WERI-Rb-1 (cell line): ENCODE results near the gene COX19.

Experiments
- DNase-seq: peaks from one replicate; pipeline ENCODE4 v3.0.0-alpha.2; 2020
- H3K27ac ChIP-seq: fragments of 250-450 bp; sonication (Bioruptor Pico); 2 replicates; pipeline ENCODE4 v1.5.1; 2020; ENCODE audit warnings: mild to moderate bottlenecking, moderate library complexity
- H3K27me3 ChIP-seq: fragments of 250-450 bp; sonication (Bioruptor Pico); 2 replicates; pipeline ENCODE4 v1.5.1; 2021; ENCODE audit warnings: mild to moderate bottlenecking, low read depth, moderate library complexity; ENCODE audit not compliant: insufficient read depth, severe bottlenecking
- H3K36me3 ChIP-seq: fragments of 250-450 bp; sonication (Bioruptor Pico); 2 replicates; pipeline ENCODE4 v1.5.1; 2020; ENCODE audit warnings: mild to moderate bottlenecking, moderate library complexity
- H3K4me3 ChIP-seq: 2 replicates; pipeline ENCODE4 v1.5.1; 2011; ENCODE audit warnings: low read depth, mild to moderate bottlenecking, control low read depth, low read length
- H3K9me3 ChIP-seq: fragments of 250-450 bp; sonication (Bioruptor Pico); 2 replicates; pipeline ENCODE4 v1.5.1; 2021; ENCODE audit warnings: mild to moderate bottlenecking, moderate library complexity; ENCODE audit not compliant: severe bottlenecking
- TF ChIP-seq, protein P1 (sequence below): IDR thresholded peaks from 2 replicates; pipeline ENCODE4 v1.5.1; 2011; ENCODE audit warnings: low read depth, mild to moderate bottlenecking, control low read depth, inconsistent platforms, low read length

COX19 gene

DNA sequence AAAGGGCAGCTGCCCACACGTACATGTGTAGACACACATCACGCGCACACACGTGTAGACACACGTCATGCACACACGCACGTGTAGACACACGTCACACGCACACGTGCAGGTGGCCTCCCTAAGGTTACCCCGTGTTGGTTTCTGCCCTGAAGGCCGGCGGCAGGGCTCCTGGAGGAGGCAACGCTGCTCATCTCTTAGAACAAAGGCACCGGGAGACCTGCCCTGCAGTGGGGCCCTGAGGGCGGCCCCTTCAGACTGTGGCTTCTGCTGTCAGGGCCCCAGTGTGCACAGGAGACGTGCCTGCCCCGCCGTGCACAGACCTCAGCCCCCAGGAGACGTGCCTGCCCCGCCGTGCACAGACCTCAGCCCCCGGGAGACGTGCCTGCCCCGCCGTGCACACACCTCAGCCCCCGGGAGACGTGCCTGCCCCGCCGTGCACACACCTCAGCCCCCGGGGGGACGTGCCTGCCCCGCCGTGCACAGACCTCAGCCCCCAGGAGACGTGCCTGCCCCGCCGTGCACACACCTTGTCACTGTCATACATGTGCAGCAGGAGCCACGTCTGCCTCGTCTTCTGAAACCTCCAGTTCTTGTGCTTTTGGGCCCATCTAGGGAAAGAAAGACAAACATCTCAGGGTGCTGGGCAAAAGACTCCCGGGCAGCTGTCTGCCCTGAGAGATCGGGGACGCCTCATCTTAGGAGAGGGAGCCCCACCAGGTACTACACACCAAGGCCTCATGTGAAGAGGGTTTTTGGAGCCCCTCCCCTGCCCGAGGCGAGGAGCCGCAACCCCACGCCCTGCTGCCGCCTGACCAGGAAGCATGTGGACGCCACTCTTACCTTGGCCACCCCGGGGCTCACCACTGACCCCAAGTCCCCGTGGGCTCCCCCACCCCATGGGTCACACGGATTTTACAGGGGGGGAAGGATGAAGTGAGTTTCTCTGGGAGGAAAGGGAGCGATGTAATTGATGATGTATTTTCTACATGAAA is 24.9 kb upstream of the COX19 start:
- no peak overlapping the region for H3K4me3 ChIP-seq
- H3K36me3 ChIP-seq = peaks cover 17% of the 10 kb centered on the region
- TF ChIP-seq, protein P1, sequence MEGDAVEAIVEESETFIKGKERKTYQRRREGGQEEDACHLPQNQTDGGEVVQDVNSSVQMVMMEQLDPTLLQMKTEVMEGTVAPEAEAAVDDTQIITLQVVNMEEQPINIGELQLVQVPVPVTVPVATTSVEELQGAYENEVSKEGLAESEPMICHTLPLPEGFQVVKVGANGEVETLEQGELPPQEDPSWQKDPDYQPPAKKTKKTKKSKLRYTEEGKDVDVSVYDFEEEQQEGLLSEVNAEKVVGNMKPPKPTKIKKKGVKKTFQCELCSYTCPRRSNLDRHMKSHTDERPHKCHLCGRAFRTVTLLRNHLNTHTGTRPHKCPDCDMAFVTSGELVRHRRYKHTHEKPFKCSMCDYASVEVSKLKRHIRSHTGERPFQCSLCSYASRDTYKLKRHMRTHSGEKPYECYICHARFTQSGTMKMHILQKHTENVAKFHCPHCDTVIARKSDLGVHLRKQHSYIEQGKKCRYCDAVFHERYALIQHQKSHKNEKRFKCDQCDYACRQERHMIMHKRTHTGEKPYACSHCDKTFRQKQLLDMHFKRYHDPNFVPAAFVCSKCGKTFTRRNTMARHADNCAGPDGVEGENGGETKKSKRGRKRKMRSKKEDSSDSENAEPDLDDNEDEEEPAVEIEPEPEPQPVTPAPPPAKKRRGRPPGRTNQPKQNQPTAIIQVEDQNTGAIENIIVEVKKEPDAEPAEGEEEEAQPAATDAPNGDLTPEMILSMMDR = no peak
- no peaks in the 10 kb centered on the region for H3K9me3 ChIP-seq
- no peak for DNase-seq
- H3K27me3 ChIP-seq = no peaks in the 10 kb centered on the region
- no peak overlapping the region for H3K27ac ChIP-seq

DNA sequence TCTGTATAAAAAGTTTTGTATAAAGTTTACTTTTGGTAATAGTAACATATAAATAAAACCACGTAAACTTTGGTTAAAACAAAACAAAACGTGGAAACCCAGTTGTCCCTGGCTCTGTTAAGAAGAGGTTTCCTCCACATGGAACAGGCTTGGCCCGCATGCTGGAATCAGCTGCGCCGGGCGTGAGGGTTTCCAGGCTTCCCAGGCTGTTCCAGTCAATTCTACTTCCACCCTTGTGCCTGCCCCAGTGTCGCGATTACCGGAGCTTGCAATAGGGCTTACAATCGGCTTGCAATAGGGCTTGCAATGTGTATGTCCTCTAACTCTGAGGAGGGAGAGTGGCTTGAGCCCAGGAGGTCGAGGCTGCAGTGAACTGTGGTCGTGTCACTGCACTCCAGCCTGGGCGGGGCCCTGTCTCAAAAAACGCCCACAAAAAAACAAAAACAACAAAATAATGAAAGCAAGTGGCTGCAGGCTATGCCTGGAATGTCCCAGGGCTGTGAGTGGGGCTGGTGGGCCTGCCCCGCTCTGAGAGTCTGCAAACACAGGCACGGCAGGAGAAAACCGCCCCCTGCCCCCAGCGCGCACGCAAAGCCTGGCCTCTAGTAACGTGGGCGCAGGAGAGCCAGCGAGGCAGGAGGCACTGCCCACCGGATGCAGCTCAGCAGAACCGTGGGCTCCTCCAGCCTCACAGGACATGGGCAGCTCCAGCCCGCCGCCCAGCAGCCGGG is 24.0 kb upstream of the COX19 start:
- Histone ChIP-seq H3K9me3 (no peaks in the 10 kb centered on the region), H3K27me3 (no peaks in the 10 kb centered on the region), H3K4me3 (no peak overlapping the region), H3K36me3 (peaks cover 17% of the 10 kb centered on the region), H3K27ac (no peak overlapping the region)
- TF ChIP-seq, protein P1 = no peak
- DNase-seq = no peak

DNA sequence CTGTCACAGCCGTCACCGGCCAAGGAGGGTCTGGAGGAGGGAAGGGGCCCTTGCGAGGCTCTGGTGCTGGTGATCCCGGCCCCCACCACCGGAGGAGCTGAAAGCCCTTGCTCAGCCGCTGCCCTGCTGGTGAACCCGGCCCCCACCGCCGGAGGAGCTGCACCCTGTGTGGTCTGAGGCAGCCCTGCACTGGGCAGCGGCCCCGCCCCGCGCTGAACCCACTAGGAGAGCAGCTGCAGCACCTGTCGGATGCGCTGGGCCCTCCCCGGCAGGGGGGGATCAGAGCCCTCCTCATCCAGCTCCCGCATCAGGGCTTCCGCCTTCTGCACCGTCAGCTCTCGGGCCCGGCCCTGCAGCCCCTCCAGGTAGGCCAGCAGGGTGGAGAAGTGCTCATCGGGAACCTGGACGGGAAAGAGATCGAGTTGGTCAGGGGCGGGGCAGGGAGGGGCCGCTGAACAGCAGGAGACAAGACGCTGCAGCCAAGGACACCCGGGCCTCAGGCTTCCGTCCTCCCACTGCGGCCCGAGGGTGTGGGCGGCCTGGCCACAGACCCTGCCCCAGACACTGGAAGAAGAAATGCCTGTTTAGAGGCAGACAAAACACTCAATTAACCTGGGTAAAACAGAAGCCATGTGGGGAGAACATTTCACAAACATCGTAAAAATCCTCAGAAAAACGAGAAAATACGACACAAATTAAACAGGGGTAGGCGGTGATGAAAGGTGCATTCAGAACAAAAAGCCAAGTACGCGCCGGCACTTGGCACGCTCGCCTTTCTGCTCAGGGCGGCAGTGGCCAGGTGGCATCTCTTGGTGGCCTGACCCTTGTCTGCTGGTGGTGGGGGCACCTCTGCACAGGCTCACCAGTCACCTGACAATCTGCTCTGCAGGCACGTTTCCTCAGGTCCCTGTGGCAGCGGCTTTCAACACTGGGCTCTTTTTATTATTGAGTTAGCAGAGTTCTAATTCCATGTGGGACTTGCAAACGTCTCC is 22.4 kb upstream of the COX19 start:
- Histone ChIP-seq H3K27ac (peak overlapping the region; percentile 26; the same call in 1 of the 2 replicates), H3K27me3 (no peaks in the 10 kb centered on the region), H3K36me3 (peaks cover 17% of the 10 kb centered on the region), H3K9me3 (no peaks in the 10 kb centered on the region), H3K4me3 (no peak overlapping the region)
- peak; percentile 85 for DNase-seq
- TF ChIP-seq, protein P1 = no peak

DNA sequence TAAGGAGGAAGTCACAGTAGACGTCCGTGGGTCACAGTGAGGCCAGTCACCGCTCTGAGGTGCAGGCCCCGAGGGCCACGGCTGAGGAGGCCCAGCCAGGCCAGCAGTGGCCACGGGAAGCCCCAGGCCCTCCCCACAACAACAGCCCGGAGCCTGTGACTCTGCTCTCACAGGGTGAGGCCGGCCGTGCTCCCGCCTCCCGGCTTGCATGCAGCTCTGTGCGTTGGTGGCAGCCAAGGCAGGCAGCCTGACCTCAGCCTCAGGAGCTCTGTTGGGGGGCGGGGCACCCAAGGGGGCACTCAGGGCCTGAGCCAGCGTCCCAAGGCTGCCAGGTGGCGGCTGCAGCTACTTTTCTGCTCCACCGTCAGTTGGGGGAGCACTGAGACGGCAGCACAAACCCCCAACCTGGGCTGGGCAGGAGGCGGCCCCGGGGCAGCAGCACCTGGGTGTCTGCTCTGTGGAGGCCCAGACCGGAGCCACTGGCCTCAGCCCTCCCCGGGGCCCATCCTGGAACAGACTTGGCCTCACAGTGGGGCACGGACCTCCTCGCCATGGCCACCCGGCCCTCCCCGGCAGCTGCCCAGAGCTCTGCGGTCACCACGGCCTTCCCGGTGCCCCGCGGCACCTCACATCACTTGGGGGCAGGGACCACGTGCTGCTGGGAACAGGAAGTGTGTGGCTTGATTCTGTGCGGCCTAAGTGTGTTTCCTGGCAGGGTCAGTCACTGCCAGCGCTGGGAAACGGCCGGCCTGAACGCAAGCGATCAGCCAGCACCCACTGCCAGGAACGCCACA is 20.9 kb upstream of the COX19 start:
- H3K36me3 ChIP-seq = peaks cover 17% of the 10 kb centered on the region
- no peaks in the 10 kb centered on the region for H3K9me3 ChIP-seq
- no peak overlapping the region for H3K27ac ChIP-seq
- H3K4me3 ChIP-seq = no peak overlapping the region
- TF ChIP-seq, protein P1 = no peak
- H3K27me3 ChIP-seq = no peaks in the 10 kb centered on the region
- DNase-seq = no peak

DNA sequence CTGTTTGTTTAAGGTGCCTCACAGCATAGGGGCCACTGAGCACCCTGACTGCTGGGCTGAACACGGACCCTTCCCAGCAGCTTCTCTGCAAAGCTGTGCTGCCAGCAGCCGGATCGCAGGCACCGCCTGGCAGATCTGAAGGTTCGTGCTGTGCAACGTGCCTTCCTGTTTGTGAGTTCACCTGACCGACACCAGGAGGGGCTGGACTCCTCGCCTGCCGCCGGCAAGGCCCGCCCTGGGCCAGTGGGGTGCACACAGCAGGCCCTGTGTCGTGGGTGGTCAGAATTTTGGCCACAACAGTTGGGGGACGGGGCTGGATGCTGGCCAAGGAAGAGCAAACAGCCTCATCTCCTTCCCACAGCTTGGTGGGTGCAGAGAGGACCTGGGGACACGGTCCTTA is 20.2 kb upstream of the COX19 start:
- no peak overlapping the region for H3K27ac ChIP-seq
- no peak for DNase-seq
- no peak overlapping the region for H3K4me3 ChIP-seq
- TF ChIP-seq, protein P1 = no peak
- H3K36me3 ChIP-seq = peaks cover 17% of the 10 kb centered on the region
- no peaks in the 10 kb centered on the region for H3K27me3 ChIP-seq
- H3K9me3 ChIP-seq = no peaks in the 10 kb centered on the region
